ENCODE measurements around the gene DCUN1D1. TPM values are rescaled to one million over a fixed set of nuclear protein-coding genes. Genes with fewer than 3 reads are reported as not detected.

Gene DCUN1D1
- total RNA-seq, 1 experiment from 2014 or later = 71.7 TPM

DNA sequence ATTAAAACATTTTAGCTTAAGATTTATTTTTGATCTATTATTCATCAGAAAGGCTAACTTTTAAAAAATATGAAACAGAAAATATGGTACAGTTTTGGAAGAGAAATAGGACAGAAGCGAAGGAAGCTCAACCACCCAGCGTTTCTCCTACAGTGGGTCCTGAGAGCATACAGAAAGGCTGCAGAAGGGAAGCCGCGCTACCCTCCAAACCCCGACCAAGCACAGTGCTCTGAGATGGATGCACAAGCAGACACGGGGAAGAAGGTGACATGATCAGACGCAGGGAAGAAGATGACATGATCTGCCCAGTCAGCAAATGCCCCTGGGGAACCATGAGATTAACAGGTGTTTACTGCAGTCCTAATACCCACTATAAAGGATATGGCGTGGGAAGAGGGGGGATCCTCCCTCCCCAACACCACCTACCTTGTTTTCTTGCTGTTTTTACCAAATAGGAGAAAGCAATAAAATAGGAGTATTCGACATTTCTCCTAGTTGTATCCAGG, 14.4 kb downstream of the DCUN1D1 start:
- no peak overlapping the region for H3K4me3 Mint-ChIP-seq
- H3K23ac ChIP-seq (ENCODE audit: insufficient read length, low read depth, low read length) = no peak overlapping the region
- H3K9ac ChIP-seq (ENCODE audit: extremely low read depth, insufficient read length, low read length) = no peak overlapping the region
- no peak overlapping the region for H3K4ac ChIP-seq (ENCODE audit: low read depth, low read length)
- H4K5ac ChIP-seq (ENCODE audit: insufficient read length, low read depth, low read length) = no peak overlapping the region
- no peak overlapping the region for H3K18ac ChIP-seq (ENCODE audit: insufficient read length, low read depth, low read length)
- H2BK12ac ChIP-seq (ENCODE audit: insufficient read length, low read depth, low read length) = no peak overlapping the region
- H4K20me1 ChIP-seq (ENCODE audit: control insufficient read depth, insufficient read depth, insufficient read length) = no peaks in the 10 kb centered on the region
- H3K79me2 ChIP-seq (ENCODE audit: insufficient read depth, low read length) = peaks cover 11% of the 10 kb centered on the region
- H3T11ph ChIP-seq (ENCODE audit: low read length) = no peak overlapping the region
- no peaks in the 10 kb centered on the region for H3K27me3 ChIP-seq (ENCODE audit: insufficient read depth, low read length)
- H2AK5ac ChIP-seq (ENCODE audit: insufficient read length, low read length) = no peak overlapping the region
- no peak overlapping the region for H3K4me2 ChIP-seq (ENCODE audit: insufficient read depth, insufficient read length, low read length)
- no peaks in the 10 kb centered on the region for H3K9me3 ChIP-seq (ENCODE audit: control insufficient read depth, low read depth, low read length)
- TF ChIP-seq, protein P1, sequence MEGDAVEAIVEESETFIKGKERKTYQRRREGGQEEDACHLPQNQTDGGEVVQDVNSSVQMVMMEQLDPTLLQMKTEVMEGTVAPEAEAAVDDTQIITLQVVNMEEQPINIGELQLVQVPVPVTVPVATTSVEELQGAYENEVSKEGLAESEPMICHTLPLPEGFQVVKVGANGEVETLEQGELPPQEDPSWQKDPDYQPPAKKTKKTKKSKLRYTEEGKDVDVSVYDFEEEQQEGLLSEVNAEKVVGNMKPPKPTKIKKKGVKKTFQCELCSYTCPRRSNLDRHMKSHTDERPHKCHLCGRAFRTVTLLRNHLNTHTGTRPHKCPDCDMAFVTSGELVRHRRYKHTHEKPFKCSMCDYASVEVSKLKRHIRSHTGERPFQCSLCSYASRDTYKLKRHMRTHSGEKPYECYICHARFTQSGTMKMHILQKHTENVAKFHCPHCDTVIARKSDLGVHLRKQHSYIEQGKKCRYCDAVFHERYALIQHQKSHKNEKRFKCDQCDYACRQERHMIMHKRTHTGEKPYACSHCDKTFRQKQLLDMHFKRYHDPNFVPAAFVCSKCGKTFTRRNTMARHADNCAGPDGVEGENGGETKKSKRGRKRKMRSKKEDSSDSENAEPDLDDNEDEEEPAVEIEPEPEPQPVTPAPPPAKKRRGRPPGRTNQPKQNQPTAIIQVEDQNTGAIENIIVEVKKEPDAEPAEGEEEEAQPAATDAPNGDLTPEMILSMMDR (conservative IDR thresholded peaks at IDR 0.05) = no peak
- no peak overlapping the region for H4K91ac ChIP-seq (ENCODE audit: insufficient read length, low read depth, low read length)
- no peak overlapping the region for H4K8ac ChIP-seq (replicated peaks; ENCODE audit: insufficient read length, low read depth, low read length)
- WGBS (ENCODE audit: extremely low coverage, insufficient read length, low lambda C conversion rate) = no CpG with 5 or more reads among the region's 9 CpGs
- H3K14ac ChIP-seq (ENCODE audit: insufficient read depth, low read length) = no peak overlapping the region
- no peak overlapping the region for H3K56ac ChIP-seq (ENCODE audit: insufficient read length, low read depth, low read length)
- no peak overlapping the region for H2BK5ac ChIP-seq (ENCODE audit: insufficient read length, low read length)
- no peaks in the 10 kb centered on the region; the same call in 1 of the 2 replicates for H3K4me1 ChIP-seq (ENCODE audit: insufficient read depth, low read length)
- no peak for DNase-seq
- no peak overlapping the region for H2AFZ ChIP-seq (ENCODE audit: low read length)
- H3K27ac ChIP-seq (ENCODE audit: insufficient read length, low read depth, low read length) = no peak overlapping the region
- H3K27me3 Mint-ChIP-seq (ENCODE audit: low read depth) = no peaks in the 10 kb centered on the region
- H2BK120ac ChIP-seq (ENCODE audit: low read depth, low read length, poor library complexity, severe bottlenecking) = no peak overlapping the region
- no peaks in the 10 kb centered on the region for H3K79me1 ChIP-seq (ENCODE audit: insufficient read depth, low read depth, low read length, poor library complexity, severe bottlenecking)
- H3K23me2 ChIP-seq (ENCODE audit: insufficient read length, low read depth, low read length, poor library complexity, severe bottlenecking) = no peaks in the 10 kb centered on the region
- H3K4me1 Mint-ChIP-seq = peaks cover 18% of the 10 kb centered on the region in 2 experiments
- H3K36me3 Mint-ChIP-seq (ENCODE audit: insufficient read depth in 1 of 3, low read depth in 3 of 3) = peaks cover 0 to 14% (median 9%) of the 10 kb centered on the region in 3 experiments; a peak in 4 of 7 replicates
- no peak overlapping the region for H2BK15ac ChIP-seq (ENCODE audit: low read depth, low read length)
- H3K9me3 Mint-ChIP-seq = no peaks in the 10 kb centered on the region
- no peak overlapping the region for H2BK20ac ChIP-seq (ENCODE audit: low read depth, low read length, poor library complexity, severe bottlenecking)
- no peak overlapping the region for H3K27ac Mint-ChIP-seq
